NCI-H345 treated with DMSO at 0.1 percent for 48 hours (cell line): Measurements from ENCODE around the gene ARHGAP22.
A peak's percentile ranks its signal among the peaks of the same experiment; 100 is the strongest.

Experiments used
- DNase-seq: peaks from one replicate; lab custom pipeline; 2025; ENCODE audit not compliant: unreplicated experiment; lab: John Stamatoyannopoulos, UW

Gene ARHGAP22

GRCh38 chr10:48555310-48556042, 49.4 kb downstream of the ARHGAP22 start:
- no peak for DNase-seq

- no peak for DNase-seq
Measured at GRCh38 chr10:48554656-48555055, 50.2 kb downstream of the ARHGAP22 start.

GRCh38 chr10:48554246-48554645, 50.6 kb downstream of the ARHGAP22 start:
- DNase-seq: no peak

- no peak for DNase-seq
Measured at GRCh38 chr10:48552946-48553564, 51.8 kb downstream of the ARHGAP22 start.

- peak; percentile 41 for DNase-seq
Measured at GRCh38 chr10:48551861-48552591, 52.8 kb downstream of the ARHGAP22 start.

GRCh38 chr10:48550977-48551376, 53.9 kb downstream of the ARHGAP22 start:
- no peak for DNase-seq

GRCh38 chr10:48550071-48550691, 54.7 kb downstream of the ARHGAP22 start:
- no peak for DNase-seq

GRCh38 chr10:48549236-48549635, 55.6 kb downstream of the ARHGAP22 start:
- DNase-seq: no peak

- DNase-seq: no peak
Measured at GRCh38 chr10:48548531-48549135, 56.2 kb downstream of the ARHGAP22 start.

- DNase-seq: no peak
Measured at GRCh38 chr10:48547981-48548380, 56.9 kb downstream of the ARHGAP22 start.

- DNase-seq: no peak
Measured at GRCh38 chr10:48547061-48547895, 57.6 kb downstream of the ARHGAP22 start.

GRCh38 chr10:48545462-48546145, 59.3 kb downstream of the ARHGAP22 start:
- DNase-seq: no peak

GRCh38 chr10:48543182-48543844, 61.6 kb downstream of the ARHGAP22 start:
- no peak for DNase-seq

GRCh38 chr10:48542471-48543181, 62.2 kb downstream of the ARHGAP22 start:
- DNase-seq: no peak

GRCh38 chr10:48541144-48541795, 63.6 kb downstream of the ARHGAP22 start:
- no peak for DNase-seq

- no peak for DNase-seq
Measured at GRCh38 chr10:48538611-48539010, 66.3 kb downstream of the ARHGAP22 start.

GRCh38 chr10:48536916-48537890, 67.7 kb downstream of the ARHGAP22 start:
- DNase-seq: no peak
